Rectal smooth muscle tissue (tissue), 1 donor: Measurements from ENCODE around the gene THSD7B.

ENCODE experiments used
- H3K27ac ChIP-seq: one replicate; pipeline ENCODE4 v1.7.0; 2013; ENCODE audit warnings: low read depth, low read length, inconsistent platforms
- H3K27me3 ChIP-seq: one replicate; pipeline ENCODE4 v1.7.0; 2013; ENCODE audit warnings: low read length; ENCODE audit not compliant: control insufficient read depth, insufficient read depth
- H3K36me3 ChIP-seq: one replicate; pipeline ENCODE4 v1.7.0; 2013; ENCODE audit warnings: low read length; ENCODE audit not compliant: control insufficient read depth, insufficient read depth
- H3K4me1 ChIP-seq: one replicate; pipeline ENCODE4 v1.7.0; 2013; ENCODE audit warnings: low read length; ENCODE audit not compliant: control insufficient read depth, insufficient read depth
- H3K4me3 ChIP-seq: one replicate; pipeline ENCODE4 v1.7.0; 2013; ENCODE audit warnings: low read length
- H3K9ac ChIP-seq: one replicate; pipeline ENCODE4 v1.7.0; 2013; ENCODE audit warnings: low read length

The THSD7B gene

GRCh38 chr2:137437386-137437785, 672.0 kb downstream of the THSD7B start:
- no peaks in the 10 kb centered on the region for H3K4me1 ChIP-seq
- H3K9ac ChIP-seq: no peak overlapping the region
- H3K27me3 ChIP-seq: no peaks in the 10 kb centered on the region
- no peak overlapping the region for H3K27ac ChIP-seq
- no peak overlapping the region for H3K4me3 ChIP-seq
- no peaks in the 10 kb centered on the region for H3K36me3 ChIP-seq

GRCh38 chr2:137444970-137445369, 679.6 kb downstream of the THSD7B start:
- Histone ChIP-seq H3K36me3 (no peaks in the 10 kb centered on the region), H3K9ac (no peak overlapping the region), H3K27ac (no peak overlapping the region), H3K4me1 (no peaks in the 10 kb centered on the region), H3K27me3 (no peaks in the 10 kb centered on the region), H3K4me3 (no peak overlapping the region)

GRCh38 chr2:137449454-137449853, 684.1 kb downstream of the THSD7B start:
- Histone ChIP-seq H3K9ac (no peak overlapping the region), H3K27ac (no peak overlapping the region), H3K36me3 (no peaks in the 10 kb centered on the region), H3K27me3 (no peaks in the 10 kb centered on the region), H3K4me1 (no peaks in the 10 kb centered on the region), H3K4me3 (no peak overlapping the region)

GRCh38 chr2:137454886-137455285, 689.5 kb downstream of the THSD7B start:
- Histone ChIP-seq H3K27me3 (no peaks in the 10 kb centered on the region), H3K36me3 (no peaks in the 10 kb centered on the region), H3K9ac (no peak overlapping the region), H3K4me3 (no peak overlapping the region), H3K27ac (no peak overlapping the region), H3K4me1 (no peaks in the 10 kb centered on the region)

- Histone ChIP-seq H3K27me3 (no peaks in the 10 kb centered on the region), H3K4me3 (no peak overlapping the region), H3K36me3 (no peaks in the 10 kb centered on the region), H3K27ac (no peak overlapping the region), H3K4me1 (no peaks in the 10 kb centered on the region), H3K9ac (no peak overlapping the region)
Measured at GRCh38 chr2:137467246-137467862, 702.0 kb downstream of the THSD7B start.

GRCh38 chr2:137493261-137493660, 727.9 kb downstream of the THSD7B start:
- Histone ChIP-seq H3K9ac (no peak overlapping the region), H3K4me1 (no peaks in the 10 kb centered on the region), H3K36me3 (no peaks in the 10 kb centered on the region), H3K27ac (no peak overlapping the region), H3K27me3 (no peaks in the 10 kb centered on the region), H3K4me3 (no peak overlapping the region)

- Histone ChIP-seq H3K4me1 (no peaks in the 10 kb centered on the region), H3K36me3 (no peaks in the 10 kb centered on the region), H3K27me3 (no peaks in the 10 kb centered on the region), H3K4me3 (no peak overlapping the region), H3K9ac (no peak overlapping the region), H3K27ac (no peak overlapping the region)
Measured at GRCh38 chr2:137500599-137500998, 735.3 kb downstream of the THSD7B start.

- Histone ChIP-seq H3K36me3 (no peaks in the 10 kb centered on the region), H3K27me3 (no peaks in the 10 kb centered on the region), H3K27ac (no peak overlapping the region), H3K9ac (no peak overlapping the region), H3K4me3 (no peak overlapping the region), H3K4me1 (no peaks in the 10 kb centered on the region)
Measured at GRCh38 chr2:137507237-137507636, 741.9 kb downstream of the THSD7B start.

- Histone ChIP-seq H3K4me1 (no peaks in the 10 kb centered on the region), H3K27me3 (no peaks in the 10 kb centered on the region), H3K9ac (no peak overlapping the region), H3K4me3 (no peak overlapping the region), H3K27ac (no peak overlapping the region), H3K36me3 (no peaks in the 10 kb centered on the region)
Measured at GRCh38 chr2:137508739-137509384, 743.5 kb downstream of the THSD7B start.

GRCh38 chr2:137511526-137511925, 746.2 kb downstream of the THSD7B start:
- H3K4me1 ChIP-seq: no peaks in the 10 kb centered on the region
- no peak overlapping the region for H3K9ac ChIP-seq
- no peaks in the 10 kb centered on the region for H3K27me3 ChIP-seq
- H3K4me3 ChIP-seq: no peak overlapping the region
- H3K36me3 ChIP-seq: no peaks in the 10 kb centered on the region
- no peak overlapping the region for H3K27ac ChIP-seq

- Histone ChIP-seq H3K27ac (no peak overlapping the region), H3K4me1 (no peaks in the 10 kb centered on the region), H3K9ac (no peak overlapping the region), H3K27me3 (no peaks in the 10 kb centered on the region), H3K36me3 (no peaks in the 10 kb centered on the region), H3K4me3 (no peak overlapping the region)
Measured at GRCh38 chr2:137521653-137522619, 756.6 kb downstream of the THSD7B start.

- Histone ChIP-seq H3K4me1 (no peaks in the 10 kb centered on the region), H3K9ac (no peak overlapping the region), H3K4me3 (no peak overlapping the region)
Measured at GRCh38 chr2:137522620-137523011, 757.3 kb downstream of the THSD7B start.

More at GRCh38 chr2:137522620-137523011, 757.3 kb downstream of the THSD7B start:
- H3K27me3 ChIP-seq: no peaks in the 10 kb centered on the region
- H3K27ac ChIP-seq: no peak overlapping the region
- no peaks in the 10 kb centered on the region for H3K36me3 ChIP-seq
